Urothelium cell line (cell line): Measurements from ENCODE around the gene PDE3A.
A peak's percentile ranks its signal among the peaks of the same experiment; 100 is the strongest.

Experiments
- DNase-seq: peaks from one replicate; pipeline ENCODE4 v3.0.0; 2011; ENCODE audit warnings: low spot score, mixed read lengths
- FAIRE-seq: peaks from 2 replicates; lab custom pipeline; 2011; peaks lifted over from hg19 to GRCh38; lab: Jason Lieb, UNC

PDE3A gene

DNA sequence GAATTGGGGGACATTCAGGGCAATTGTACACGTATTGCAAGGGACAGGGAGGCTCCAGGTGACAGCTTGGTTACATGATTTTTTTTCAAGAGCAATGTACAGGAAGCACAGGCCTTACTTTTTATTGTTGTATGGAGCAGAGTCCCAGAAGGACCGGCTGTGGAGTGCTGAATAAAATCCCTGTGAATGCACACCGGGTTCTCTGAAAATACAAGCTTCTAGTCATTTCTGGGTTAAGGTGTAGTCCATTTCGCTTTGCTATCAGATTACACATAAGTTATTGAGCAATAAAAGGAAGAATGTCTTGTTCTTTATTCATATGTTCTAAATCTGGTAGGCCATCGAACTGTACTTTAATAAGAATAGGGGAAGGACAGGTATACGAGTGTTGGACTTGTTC, 52.2 kb downstream of the PDE3A start:
- DNase-seq, result no peak
- no peak for FAIRE-seq

DNA sequence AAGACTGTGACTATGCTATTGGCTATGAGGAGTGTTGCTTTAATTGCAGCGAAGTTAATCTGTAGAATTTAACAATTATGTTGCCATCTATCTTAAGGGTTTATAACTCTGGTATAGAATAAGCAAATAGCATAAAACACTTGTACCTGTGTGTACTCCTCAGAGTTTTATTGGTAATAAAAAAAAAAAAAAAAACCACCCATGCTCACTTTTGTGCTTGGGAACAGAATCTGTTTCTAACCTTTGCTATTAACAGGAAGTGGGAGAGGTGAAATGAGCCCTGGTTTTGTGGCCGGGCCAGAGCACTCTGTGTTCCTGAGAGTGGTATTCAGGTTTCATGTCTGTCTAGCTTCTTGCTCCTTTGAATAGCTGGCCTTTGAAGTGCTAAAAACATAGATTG, 53.1 kb downstream of the PDE3A start:
- no peak for FAIRE-seq

DNA sequence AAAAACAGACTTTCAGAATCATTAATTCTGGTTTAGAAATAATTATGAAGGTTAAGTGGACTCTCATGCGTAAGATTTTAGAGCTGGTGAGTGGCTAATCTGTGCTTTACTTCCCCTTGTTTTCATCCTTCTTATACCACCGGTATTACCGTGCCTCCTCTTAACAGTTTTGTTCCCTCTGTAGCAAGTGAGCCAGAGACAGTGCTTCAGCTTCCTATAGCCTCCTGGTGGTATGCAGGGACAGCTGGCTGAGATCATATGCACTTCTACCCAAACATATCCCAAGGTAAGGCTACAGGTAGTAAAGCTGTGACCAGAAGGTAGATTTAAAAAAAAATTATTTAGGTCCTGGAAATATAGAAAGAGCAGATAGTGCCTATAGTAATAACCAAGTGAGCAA, 55.2 kb downstream of the PDE3A start:
- no peak for DNase-seq

More for the DNA sequence above, 53.1 kb downstream of the PDE3A start:
- no peak for DNase-seq

DNA sequence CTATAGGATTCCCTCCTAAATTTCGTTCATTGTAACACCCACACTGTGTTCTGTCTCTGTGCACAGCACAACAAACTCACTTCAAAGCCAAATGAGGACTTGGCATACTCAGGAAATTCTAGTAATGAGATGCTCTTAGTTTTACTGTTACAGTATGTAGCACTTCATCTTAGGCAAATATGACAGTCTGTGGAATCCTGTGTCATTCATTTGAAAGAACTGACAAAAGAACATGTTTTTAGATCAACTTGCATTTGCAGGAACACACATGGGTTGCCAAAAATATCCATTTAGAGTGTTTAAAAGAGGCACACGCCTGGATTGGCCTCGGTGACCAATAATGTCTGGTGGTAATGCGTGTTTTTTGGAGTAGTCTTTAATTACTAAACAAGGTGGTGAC, 56.5 kb downstream of the PDE3A start:
- DNase-seq, result no peak
- no peak for FAIRE-seq

More for the DNA sequence above, 55.2 kb downstream of the PDE3A start:
- FAIRE-seq, result no peak

- DNase-seq, result no peak
- FAIRE-seq, result no peak
These were observed 57.9 kb downstream of the PDE3A start for GRCh38 chr12:20426191-20426590.

- no peak for DNase-seq
- no peak for FAIRE-seq
These were observed 58.6 kb downstream of the PDE3A start for GRCh38 chr12:20426957-20427356.

DNA sequence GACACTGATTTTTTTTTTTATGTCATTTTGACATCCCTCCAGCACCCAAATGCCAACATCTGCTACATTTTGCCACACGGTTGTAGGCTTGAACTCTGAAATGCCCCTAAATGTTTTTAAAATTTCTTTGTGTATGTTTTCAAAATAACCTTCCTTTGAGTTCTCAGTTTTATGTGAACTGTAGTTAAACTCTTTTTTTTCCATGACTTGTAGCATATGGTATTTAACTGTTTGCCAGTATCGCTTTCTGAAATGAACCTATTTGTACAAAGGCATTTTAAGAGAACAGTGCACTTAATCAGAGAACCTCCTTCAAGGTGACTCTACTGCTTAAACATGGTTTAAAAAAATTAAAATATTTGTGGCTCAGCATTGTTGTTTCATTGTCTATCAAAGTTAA, 61.5 kb downstream of the PDE3A start:
- FAIRE-seq (no peak), DNase-seq (no peak)

DNA sequence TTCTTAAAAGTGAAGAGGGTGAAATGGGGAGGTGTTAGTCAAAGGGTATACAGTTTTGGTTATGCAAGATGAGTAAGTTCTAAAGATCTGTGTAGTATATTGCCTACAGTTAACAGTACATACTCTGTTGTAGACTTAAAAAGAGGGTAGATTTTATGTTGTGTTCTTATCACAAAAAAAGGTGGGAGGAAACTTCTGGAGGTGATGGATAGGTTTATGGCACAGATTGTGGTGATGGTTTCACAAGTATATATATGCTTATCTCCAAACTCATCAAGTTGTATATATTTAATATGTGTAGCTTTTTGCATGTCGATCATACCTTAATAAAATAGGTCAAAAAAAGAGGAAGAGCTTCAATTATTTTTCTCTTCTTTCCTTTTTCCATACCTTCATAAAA, 64.0 kb downstream of the PDE3A start:
- no peak for FAIRE-seq
- no peak for DNase-seq

GRCh38 chr12:20434996-20435395, 66.7 kb downstream of the PDE3A start:
- FAIRE-seq, result no peak
- no peak for DNase-seq

- FAIRE-seq (no peak), DNase-seq (no peak)
These were observed 68.0 kb downstream of the PDE3A start for GRCh38 chr12:20436316-20436715.

- no peak for DNase-seq
- FAIRE-seq, result peak; percentile 55
These were observed 70.0 kb downstream of the PDE3A start for GRCh38 chr12:20438299-20438779.

GRCh38 chr12:20439626-20440025, 71.3 kb downstream of the PDE3A start:
- FAIRE-seq (no peak), DNase-seq (no peak)

DNA sequence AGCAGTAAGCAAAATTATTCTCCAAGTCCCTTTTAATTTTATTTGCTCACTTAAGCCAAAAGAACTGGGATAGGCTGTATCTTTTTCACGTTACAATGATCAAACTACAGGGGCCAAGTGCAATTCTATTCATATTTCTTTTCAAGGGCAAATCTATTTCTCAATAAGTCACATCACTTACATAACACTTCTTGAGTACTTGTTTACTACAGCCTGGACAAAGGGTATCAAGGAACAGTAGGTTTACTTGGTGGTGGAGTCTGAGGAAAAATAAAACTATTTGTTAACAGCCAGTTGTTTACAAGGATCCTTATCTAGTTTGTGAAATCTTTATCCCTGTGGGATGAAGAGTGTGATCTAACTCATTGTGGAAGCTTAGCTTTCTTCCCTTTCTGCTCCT, 72.1 kb downstream of the PDE3A start:
- FAIRE-seq, result no peak
- no peak for DNase-seq

DNA sequence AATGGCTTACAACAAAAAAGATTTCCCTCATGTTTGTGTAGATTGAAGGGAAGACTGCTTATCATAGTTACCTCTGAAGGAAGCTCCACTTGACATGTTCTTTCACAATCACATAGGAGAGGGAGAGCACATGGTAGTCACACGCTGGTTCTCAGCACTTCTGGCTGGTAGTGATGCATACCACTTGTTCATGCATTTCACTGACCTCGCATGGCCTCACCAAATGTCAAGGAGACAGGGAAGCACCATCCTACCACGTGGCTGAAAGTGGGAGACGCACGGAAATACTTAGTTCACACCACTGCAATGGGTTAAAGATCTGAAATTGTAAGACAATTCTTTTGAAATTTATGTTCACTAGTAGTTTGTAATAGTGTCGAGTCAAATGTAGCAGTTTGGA, 74.0 kb downstream of the PDE3A start:
- no peak for FAIRE-seq
- no peak for DNase-seq

- DNase-seq, result no peak
- FAIRE-seq, result no peak
These were observed 74.9 kb downstream of the PDE3A start for GRCh38 chr12:20443255-20443654.

DNA sequence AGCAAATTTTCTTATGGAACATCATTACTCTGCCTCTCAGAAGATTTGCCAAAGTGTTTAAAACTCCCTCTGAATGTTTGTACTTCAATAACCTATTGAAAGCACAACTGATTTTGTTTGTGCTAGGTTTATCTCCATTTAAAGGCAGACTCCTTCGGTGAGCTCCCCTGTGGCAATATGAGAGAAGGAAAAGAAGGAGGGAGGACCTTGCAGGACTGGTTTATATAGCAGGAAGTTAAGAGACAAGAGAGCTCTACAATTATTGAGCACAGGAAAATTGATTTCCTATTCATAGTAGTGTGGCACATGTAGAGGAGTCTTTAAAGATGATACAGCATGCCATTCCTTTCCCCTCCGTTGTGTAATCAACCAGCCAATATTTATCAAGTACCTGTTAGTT, 75.5 kb downstream of the PDE3A start:
- FAIRE-seq, result no peak
- DNase-seq, result no peak

- DNase-seq (no peak), FAIRE-seq (no peak)
These were observed 76.3 kb downstream of the PDE3A start for GRCh38 chr12:20444595-20445170.

DNA sequence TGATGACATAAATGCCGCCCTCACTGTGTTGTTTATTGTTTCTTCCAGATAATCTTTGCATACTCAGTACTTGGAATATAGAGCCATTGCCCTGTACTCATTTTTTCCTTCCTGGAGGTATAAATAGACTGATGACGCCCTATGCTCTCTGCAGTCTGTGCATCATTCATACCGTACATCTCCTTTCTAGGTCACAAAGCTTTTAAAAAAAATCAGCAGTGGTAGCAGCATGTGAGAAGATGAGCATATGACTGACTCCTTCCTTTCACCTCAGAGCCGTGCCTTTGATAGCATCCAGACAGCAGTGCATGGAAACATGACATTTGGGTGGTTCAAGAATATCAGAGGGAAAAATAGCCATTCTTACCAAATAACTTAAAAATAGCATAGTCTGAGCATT, 77.3 kb downstream of the PDE3A start:
- DNase-seq (no peak), FAIRE-seq (no peak)

- FAIRE-seq (no peak), DNase-seq (no peak)
These were observed 78.5 kb downstream of the PDE3A start for GRCh38 chr12:20446836-20447235.

DNA sequence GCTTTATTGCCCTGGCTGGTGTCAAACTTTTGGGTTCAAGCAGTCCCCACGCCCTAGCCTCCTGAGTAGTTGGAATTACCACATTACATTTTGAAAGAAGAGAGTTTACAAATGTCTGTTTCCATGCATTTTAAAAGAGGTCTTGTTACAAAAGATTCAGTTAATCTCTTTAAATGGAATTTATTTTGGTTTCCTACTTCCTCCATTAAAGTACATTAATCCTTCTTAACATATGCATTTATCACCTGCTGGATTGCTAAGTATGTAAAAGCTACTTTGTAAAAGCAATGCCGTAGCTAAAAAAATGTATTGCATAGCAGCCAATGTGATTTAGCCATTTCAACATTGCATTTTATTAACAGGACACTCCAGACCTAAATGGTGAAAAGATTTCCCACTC, 80.4 kb downstream of the PDE3A start:
- FAIRE-seq (no peak), DNase-seq (no peak)

- no peak for DNase-seq
- FAIRE-seq, result no peak
These were observed 82.3 kb downstream of the PDE3A start for GRCh38 chr12:20450591-20451180.

DNA sequence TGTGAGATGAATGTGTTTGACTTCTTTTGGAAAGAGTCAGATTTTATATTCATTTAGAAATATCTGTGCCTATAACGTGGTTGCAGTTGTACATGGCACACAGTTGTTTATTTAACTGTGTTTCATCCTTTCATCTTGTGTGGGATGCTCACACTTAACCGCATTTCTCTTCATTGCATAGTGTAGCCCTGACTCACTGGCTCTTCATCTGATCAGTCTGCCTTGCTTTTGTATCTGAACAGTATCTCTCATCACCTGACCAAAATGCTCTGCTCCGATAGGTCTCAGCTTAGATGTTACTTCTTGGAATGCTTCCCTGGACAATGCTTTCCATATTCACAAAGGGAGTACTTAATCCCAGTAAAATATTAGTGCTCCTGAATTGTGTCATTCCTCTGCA, 83.4 kb downstream of the PDE3A start:
- DNase-seq (peak; percentile 78), FAIRE-seq (no peak)

GRCh38 chr12:20452496-20453010, 84.2 kb downstream of the PDE3A start:
- DNase-seq, result no peak
- no peak for FAIRE-seq
